GM21619 (cell line): ENCODE results near the gene QSOX2.

Experiments
- ATAC-seq: cut with Tn5 transposase; IDR thresholded peaks from one replicate; pipeline ENCODE4 v1.9.1; 2021; ENCODE audit not compliant: unreplicated experiment

Gene QSOX2

GRCh38 chr9:136178061-136178772, 67.4 kb downstream of the QSOX2 start:
- ATAC-seq: no peak

GRCh38 chr9:136177224-136177623, 68.4 kb downstream of the QSOX2 start:
- no peak for ATAC-seq

GRCh38 chr9:136175616-136176197, 69.9 kb downstream of the QSOX2 start:
- no peak for ATAC-seq

GRCh38 chr9:136174779-136175615, 70.6 kb downstream of the QSOX2 start:
- no peak for ATAC-seq

- ATAC-seq: no peak
Observed at GRCh38 chr9:136173648-136174290, 71.8 kb downstream of the QSOX2 start.

GRCh38 chr9:136172412-136173079, 73.1 kb downstream of the QSOX2 start:
- no peak for ATAC-seq

GRCh38 chr9:136171801-136172411, 73.7 kb downstream of the QSOX2 start:
- no peak for ATAC-seq

GRCh38 chr9:136171009-136171800, 74.4 kb downstream of the QSOX2 start:
- ATAC-seq: no peak

GRCh38 chr9:136170006-136170901, 75.4 kb downstream of the QSOX2 start:
- ATAC-seq: no peak

GRCh38 chr9:136169495-136169894, 76.1 kb downstream of the QSOX2 start:
- no peak for ATAC-seq

- no peak for ATAC-seq
Observed at GRCh38 chr9:136163248-136163850, 82.3 kb downstream of the QSOX2 start.

- no peak for ATAC-seq
Observed at GRCh38 chr9:136160995-136161610, 84.5 kb downstream of the QSOX2 start.

- ATAC-seq: no peak
Observed at GRCh38 chr9:136160381-136160841, 85.2 kb downstream of the QSOX2 start.

GRCh38 chr9:136159851-136160250, 85.8 kb downstream of the QSOX2 start:
- no peak for ATAC-seq

GRCh38 chr9:136157477-136158265, 87.9 kb downstream of the QSOX2 start:
- ATAC-seq: no peak
